Cardiac fibroblast (primary cell): ENCODE data around the gene LIMCH1.
"Not testable (repeated sequence)": the region's sequence is repeated elsewhere in the genome, so short reads cannot be mapped to it uniquely, and the experiment has no call there.

ENCODE experiments used
- DNase-seq, 2 donors: peaks; one replicate each; pipeline versions ENCODE4 v3.0.0 to v3.0.0-alpha.2; 2010; ENCODE audit warnings: low read depth in 2 of 2
- H3K4me3 ChIP-seq, 2 donors: replicated peaks in 1 of 2; 1 replicate in 1 of 2; 2 replicates in 1 of 2; pipeline ENCODE4 v1.5.1; 2011; ENCODE audit warnings: low read depth in 2 of 2, low read length in 2 of 2, mild to moderate bottlenecking in 2 of 2, moderate library complexity in 1 of 2
- CTCF ChIP-seq: IDR thresholded peaks from one replicate; pipeline ENCODE4 v1.5.1; 2011; ENCODE audit warnings: low read depth, mild to moderate bottlenecking, low read length, inconsistent platforms

Gene LIMCH1

GRCh38 chr4:41731569-41732126, 193.7 kb downstream of the LIMCH1 start:
- DNase-seq, result no peak
- TF ChIP-seq CTCF, result no peak
- H3K4me3 ChIP-seq, result no peak overlapping the region

- H3K4me3 ChIP-seq, result no peak overlapping the region
- TF ChIP-seq CTCF, result no peak
- DNase-seq, result no peak
These were observed 196.4 kb downstream of the LIMCH1 start for GRCh38 chr4:41734371-41734770.

GRCh38 chr4:41737491-41737890, 199.5 kb downstream of the LIMCH1 start:
- not testable (repeated sequence) for DNase-seq, H3K4me3 ChIP-seq

GRCh38 chr4:41741354-41741753, 203.4 kb downstream of the LIMCH1 start:
- no peak for DNase-seq
- TF ChIP-seq CTCF, result no peak
- no peak overlapping the region for H3K4me3 ChIP-seq

GRCh38 chr4:41744572-41745291, 206.8 kb downstream of the LIMCH1 start:
- TF ChIP-seq CTCF, result no peak
- peak in 1 of 2 donors; percentile 3 for DNase-seq
- no peak overlapping the region for H3K4me3 ChIP-seq

GRCh38 chr4:41745292-41746024, 207.5 kb downstream of the LIMCH1 start:
- TF ChIP-seq CTCF, result no peak
- no peak for DNase-seq

GRCh38 chr4:41746025-41746439, 208.1 kb downstream of the LIMCH1 start:
- no peak overlapping the region for H3K4me3 ChIP-seq
- TF ChIP-seq CTCF, result no peak
- no peak for DNase-seq

More at GRCh38 chr4:41745292-41746024, 207.5 kb downstream of the LIMCH1 start:
- H3K4me3 ChIP-seq, result no peak overlapping the region
